H54 (cell line): ENCODE data around the gene KSR1.

Source experiments
- DNase-seq: peaks from one replicate; pipeline ENCODE4 v3.0.0; 2011; ENCODE audit warnings: low spot score, mixed read lengths; ENCODE audit not compliant: insufficient read length
- FAIRE-seq: peaks from 3 replicates; lab custom pipeline; 2011; peaks lifted over from hg19 to GRCh38; lab: Jason Lieb, UNC
- POLR2A ChIP-seq: IDR thresholded peaks from 2 replicates; pipeline ENCODE4 v1.6.1; 2011; ENCODE audit warnings: low read depth, mild to moderate bottlenecking, low read length

Gene KSR1

DNA sequence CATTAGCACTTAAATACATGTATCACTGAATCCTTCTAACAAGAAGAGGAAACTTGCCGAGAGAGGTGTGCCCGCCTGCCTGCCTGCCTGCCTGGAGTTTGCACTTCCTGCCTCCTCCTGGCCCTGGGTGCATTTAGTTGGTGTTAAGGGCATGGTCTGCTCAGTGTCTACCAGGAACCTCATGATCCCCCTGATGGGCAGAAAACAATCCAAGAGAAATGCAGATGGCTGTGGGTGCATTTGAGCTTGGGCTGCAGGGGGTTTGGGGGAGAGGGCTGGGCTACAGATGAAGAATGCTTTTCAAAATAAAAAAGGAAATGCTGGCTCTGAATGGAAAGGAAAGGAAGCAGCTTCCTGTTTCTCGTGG is 10.1 kb downstream of the KSR1 start:
- no peak for TF ChIP-seq POLR2A

DNA sequence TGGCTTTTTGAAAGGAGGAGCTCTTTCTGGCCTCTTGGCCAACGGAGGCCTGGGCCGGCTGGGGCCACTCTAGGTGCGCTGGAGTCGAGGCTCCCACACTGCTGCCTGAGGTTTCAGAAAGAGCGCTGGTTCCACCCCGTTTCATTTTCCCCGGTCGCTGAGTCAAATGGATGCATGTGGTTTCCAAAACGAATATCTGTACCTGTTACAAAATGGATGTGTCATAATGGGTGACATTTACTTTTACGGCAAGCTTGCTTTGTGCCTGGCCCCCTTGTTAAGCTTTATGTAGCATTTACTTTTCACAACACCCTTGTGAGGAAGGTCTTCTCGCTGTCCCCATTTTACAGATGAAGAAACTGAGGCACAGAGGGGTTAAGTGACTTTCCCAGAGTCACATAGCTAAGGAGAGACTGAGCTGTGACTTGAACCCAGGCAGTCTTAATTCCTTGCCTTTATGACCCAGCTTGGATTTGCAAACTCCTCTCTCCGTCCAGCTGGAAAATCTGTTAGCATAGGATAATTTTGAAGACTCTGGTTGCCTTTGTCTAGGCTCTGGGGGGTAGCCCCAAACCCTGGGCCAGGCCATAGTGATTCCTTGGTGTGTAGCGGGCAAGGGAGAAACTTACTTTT is 10.6 kb downstream of the KSR1 start:
- DNase-seq, result no peak
- FAIRE-seq, result no peak
- TF ChIP-seq POLR2A, result no peak

More for the DNA sequence above, 10.1 kb downstream of the KSR1 start:
- FAIRE-seq (no peak), DNase-seq (no peak)

DNA sequence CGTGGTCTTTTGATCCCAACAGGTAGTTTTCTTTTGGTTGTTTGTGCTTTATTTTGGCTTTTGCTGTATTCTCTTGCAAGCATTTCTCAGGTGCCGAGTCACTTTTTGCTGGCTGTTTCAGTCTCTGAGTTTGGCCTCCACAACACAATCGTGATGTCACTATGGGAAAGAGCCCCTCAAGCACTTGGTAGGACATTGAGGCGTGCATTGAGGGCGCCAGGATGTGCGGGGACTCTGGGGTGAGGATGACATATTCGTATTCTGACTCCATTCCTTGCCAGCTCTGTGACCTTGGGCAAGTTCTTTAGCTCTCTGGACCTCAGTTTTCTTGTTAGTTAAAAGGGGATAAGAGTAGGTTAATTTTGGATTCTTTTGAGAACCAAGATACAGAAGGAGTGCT is 13.0 kb downstream of the KSR1 start:
- FAIRE-seq (no peak), DNase-seq (no peak)
- TF ChIP-seq POLR2A, result no peak

DNA sequence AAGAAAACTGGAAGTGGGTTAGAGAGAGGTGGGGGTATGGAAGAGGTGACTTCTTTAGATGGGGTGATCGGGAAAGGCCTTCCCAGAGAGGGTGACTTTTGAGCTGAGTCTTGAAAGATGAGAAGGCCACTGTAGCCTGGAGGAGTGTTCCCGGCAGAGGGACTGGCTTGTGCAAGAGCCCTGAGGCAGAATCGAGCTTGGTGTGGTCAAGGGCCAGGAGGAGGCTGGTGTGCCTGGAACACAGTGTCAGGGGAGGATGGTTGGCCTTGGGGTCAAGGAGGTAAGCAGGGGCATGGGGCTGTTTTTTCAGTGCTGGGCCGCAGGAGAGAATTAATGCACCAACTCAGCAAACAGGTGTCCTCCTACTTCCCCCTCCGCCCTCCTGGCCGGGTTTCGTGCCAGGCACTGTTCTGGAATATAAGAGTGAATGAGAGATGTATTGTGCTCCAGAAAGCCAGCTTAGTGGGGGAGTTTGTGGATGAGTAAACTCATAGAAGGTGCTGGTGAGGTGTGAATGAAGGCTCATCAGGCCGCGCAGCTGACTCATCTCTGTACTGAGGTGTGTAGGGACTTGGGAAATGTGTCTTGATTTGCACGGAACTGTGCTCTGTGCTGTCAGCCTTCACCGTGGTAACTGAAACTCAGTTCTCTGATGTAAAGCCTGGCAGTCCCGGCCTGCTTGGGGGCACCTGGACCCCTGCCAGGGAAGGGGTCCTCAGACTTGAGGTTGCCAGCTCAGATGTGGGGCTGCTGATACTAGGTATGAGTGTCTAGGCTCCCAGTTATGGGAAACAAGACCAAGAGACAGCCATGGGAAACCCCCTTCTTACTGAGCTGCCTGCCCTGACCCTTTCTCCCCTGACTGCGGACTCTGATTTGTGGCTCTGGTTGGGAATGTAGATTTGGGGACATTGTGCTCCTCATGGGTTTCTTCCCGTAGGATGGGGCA is 15.3 kb downstream of the KSR1 start:
- no peak for FAIRE-seq
- TF ChIP-seq POLR2A, result no peak
- DNase-seq, result no peak

DNA sequence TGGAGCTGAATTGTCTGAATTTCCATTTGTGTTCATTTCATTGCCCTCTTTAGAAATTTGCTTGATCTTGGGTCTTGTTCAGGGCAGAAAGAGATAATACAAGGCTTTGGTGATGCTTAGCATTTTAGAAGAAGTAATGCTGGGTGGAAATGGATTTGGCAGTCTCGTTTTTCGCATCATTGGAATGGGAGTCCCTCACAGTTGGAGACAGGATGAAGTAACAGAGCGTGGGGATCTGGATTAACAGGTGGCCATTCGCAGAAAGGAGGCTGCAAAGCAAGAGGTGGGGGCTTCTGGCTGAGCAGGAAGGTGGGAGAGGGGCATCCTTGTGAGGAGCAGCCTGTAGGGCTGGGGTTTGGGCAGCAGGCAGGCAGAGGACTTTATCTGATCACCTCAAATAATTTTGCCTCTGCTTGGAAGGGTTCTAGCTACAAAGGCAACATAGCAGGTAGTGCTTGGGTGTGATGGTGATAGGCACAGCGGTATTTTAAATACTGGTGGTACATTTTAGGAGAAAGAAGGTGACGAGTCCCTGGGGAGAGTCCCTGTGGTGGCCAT is 17.0 kb downstream of the KSR1 start:
- TF ChIP-seq POLR2A, result no peak
- DNase-seq (no peak), FAIRE-seq (no peak)

DNA sequence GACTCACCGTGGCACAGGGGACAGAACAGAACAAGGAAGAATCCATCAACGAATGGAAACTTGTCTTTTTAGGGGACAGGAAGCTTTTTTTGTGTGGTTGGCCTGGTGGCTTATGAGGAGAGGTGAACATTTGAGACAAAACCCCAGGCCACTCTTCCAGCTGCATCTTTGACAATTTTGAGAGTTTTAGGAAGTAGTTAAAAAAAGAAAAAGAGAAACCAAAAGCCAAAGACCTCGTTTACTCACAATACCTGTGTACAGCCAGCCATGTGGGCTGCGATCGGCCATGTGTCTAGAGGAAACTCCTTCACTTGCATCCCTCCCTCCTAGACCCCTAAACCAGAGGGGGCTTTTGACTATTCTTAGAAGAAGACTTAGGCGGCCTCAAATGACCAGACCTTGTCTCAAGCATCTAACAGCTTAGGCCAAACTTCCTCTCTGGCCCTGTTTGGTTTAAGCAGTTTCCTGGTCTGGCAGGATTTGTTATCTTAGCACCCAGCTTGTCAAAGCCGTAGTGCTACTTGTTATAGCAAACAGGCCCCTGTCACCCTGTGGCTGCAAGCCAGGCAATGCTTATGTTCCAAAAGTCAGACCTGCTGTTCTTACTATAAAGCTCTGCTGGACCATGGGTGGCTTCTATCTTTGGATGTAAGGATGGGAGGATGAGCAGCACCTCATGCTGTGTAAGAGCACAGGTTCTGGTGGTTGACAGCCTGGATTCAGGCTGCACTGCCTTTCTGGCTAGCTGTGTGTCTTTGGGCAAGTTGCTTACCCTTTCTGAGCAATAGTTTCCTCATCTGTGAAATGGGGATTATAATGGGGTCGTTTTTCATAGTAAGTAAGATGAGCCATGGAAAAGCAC is 17.7 kb downstream of the KSR1 start:
- DNase-seq, result no peak
- no peak for TF ChIP-seq POLR2A
- no peak for FAIRE-seq

DNA sequence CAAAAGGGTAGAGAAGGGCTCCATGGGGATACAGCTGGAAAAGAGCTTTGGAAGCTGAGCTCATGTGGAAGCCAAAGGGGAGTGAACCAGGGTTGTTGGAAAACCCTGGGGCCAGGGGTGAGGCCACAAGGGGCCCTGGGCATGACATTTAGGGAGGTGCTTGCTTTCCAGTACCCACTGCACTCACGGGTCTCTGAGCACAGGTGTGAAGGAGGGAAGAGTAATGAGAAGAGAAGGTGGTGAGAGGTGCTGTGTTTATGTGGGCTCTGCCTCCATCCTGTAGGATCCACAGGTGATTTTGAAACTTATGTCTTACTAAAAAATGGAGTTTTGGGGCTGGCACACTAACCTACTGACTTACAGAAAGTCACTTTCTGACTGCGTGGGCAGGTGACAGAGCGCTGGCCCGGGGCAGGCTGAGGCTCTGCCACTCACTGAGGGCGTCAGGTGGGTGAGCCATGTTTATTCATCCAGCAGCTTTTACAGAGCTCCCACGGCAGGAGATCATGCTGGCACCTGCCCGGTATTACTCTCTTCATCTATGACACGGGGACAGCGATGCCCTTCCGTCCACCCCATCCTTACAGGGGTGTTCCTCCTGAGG is 18.9 kb downstream of the KSR1 start:
- no peak for FAIRE-seq
- TF ChIP-seq POLR2A, result no peak
- DNase-seq, result no peak

DNA sequence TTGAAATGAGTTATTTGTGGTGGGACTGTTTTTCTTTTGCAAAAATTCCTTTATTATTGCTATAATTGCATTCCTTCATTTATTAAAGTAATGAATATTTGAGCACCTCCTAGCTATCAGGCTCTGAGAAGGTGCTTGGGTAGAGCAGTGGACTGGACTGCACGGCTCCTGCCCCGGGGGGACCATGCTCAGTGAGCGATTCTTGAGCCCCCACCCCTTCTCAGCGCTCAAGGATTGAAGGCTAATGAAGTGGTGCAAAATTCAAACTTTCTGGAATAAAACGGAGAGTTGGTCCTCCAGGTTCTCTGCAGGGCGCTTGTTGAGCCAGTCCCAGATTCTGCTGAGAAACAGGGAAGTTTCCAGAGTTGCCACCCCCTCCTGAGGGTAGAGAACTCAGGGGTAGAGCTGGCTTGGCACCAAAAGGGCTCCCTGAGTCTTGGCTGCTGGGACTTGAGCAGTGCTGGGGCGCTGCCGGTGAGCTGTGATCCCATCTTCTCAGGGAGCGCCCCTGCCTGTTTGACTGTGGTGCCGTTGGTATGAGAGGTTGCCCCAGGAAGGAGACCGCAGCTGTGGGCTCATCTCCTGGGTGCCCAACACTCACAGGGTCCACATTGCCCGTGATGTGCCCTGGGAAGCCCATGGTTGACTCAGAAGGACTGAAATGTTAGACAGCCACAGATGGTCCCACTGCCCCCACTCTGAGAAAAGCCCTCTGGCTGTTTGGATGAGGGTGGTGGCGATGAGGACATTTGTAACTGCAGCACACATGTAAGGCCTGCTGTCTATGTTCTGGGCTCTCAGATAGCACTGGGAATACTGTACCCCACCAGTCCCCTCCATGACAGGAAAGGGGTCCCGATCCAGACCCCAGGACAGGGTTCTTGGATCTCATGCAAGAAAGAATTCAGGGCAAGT is 20.0 kb downstream of the KSR1 start:
- DNase-seq (no peak), FAIRE-seq (no peak)
- TF ChIP-seq POLR2A, result no peak

DNA sequence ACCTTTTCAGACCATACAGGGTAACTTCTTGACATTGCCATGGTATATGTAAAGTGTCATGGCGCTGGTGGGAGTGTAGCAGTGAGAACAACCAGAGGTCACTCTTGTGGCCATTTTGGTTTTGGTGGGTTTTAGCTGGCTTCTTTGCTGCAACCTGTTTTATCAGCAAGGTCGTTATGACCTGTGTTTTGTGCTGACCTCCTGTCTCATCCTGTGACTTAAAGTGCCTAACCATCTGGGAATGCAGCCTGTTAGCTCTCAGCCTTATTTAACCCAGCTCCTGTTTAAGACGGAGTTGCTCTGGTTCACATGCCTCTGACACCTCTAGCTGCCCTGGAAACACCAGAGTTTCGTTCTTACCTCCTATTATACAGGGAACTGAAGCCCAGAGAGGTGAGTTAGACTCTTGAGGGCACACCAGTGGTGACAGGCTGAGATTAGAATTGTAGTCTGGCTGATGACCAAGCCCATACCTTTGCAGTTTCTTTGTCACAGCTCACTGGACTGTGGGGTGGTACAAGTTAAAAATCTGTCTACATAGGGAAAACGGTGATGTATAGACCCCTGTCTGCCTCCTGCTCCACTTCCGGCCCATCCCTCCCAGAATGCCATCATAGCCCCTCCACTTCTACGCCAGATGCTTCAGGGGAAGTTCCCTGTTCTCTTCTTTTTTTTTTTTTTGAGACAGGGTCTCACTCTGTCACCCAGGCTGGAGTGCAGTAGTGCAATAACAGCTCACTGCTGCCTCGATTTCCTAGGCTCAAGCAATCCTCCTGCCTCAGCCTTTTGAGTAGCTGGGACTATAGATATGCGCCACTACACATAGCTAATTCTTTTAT is 21.0 kb downstream of the KSR1 start:
- FAIRE-seq, result no peak

DNA sequence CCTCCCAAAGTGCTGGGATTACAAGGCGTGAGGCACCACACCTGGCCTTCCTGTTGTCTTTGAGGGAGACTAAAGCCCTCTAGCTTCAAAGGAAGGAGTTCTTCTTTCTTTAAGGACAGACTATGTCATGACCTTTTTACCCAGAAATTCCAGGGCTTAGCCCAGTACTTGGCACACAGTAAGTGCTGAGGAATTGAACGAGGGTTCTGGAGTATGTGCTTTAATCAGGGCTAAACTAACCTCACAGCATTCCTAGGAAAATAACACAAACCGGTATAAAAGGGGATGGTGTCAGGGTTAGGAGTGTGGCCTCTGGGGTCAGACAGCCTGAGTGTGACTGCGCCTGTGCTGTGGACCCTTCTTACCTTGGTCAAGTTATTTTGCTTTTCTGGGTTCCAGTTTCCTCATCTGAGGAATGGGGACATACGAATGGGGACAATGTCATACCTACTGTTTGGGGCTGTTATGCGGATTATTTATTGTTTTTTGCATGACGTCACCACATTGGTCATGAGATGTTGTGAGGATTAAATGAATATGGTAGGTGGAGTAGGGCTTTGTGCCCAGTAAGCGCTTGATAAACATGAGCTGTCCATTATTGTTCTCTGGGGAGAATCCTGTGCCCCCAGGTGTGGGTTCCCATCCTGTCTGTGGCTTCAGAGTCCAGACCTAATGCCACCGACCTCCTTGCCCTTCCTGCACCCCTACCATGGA is 21.9 kb downstream of the KSR1 start:
- no peak for TF ChIP-seq POLR2A
- DNase-seq, result no peak
- no peak for FAIRE-seq

More for the DNA sequence above, 21.0 kb downstream of the KSR1 start:
- no peak for TF ChIP-seq POLR2A
- no peak for DNase-seq
